HepG2 (cell line): ENCODE measurements around the gene HSP90AA1. TPM values are rescaled to one million over a fixed set of nuclear protein-coding genes. Genes with fewer than 3 reads are reported as not detected.

ENCODE experiments used
- AGO1 ChIP-seq: fragments of 200-400 bp; formaldehyde crosslinking; IDR thresholded peaks from 2 replicates; pipeline ENCODE4 v1.6.1; 2017; ENCODE audit warnings: mild to moderate bottlenecking, low read depth, low read length, moderate library complexity; ENCODE audit not compliant: poor library complexity, severe bottlenecking
- ATRX ChIP-seq: sonication (generic); formaldehyde crosslinking; IDR thresholded peaks from 2 replicates; pipeline ENCODE4 v1.4.0; 2020; ENCODE audit warnings: missing genetic modification reagents, borderline replicate concordance
- GMEB2 ChIP-seq: IDR thresholded peaks from 2 replicates; pipeline ENCODE4 v1.6.1; 2016; ENCODE audit warnings: missing biosample characterization, missing genetic modification reagents, low read depth
- KDM4B ChIP-seq: sonication (generic); formaldehyde crosslinking; IDR thresholded peaks from 2 replicates; pipeline ENCODE4 v1.4.0; 2020; ENCODE audit warnings: missing genetic modification reagents
- MLLT10 ChIP-seq: sonication (generic); formaldehyde crosslinking; IDR thresholded peaks from 2 replicates; pipeline ENCODE4 v1.4.0; 2020; ENCODE audit warnings: missing genetic modification reagents
- PAF1 ChIP-seq: IDR thresholded peaks from 2 replicates; pipeline ENCODE4 v1.6.1; 2016; ENCODE audit warnings: missing genetic modification reagents, missing compliant biosample characterization
- POLR2A ChIP-seq, 2 experiments: IDR thresholded peaks; 2 replicates each; pipeline ENCODE4 v1.6.1; 2011; ENCODE audit warnings: low read depth in 2 of 2, low read length in 2 of 2, mild to moderate bottlenecking in 1 of 2, moderate library complexity in 1 of 2; ENCODE audit not compliant: insufficient read depth in 1 of 2
- POLR2AphosphoS5 ChIP-seq: IDR thresholded peaks from 2 replicates; pipeline ENCODE4 v1.6.1; 2012; ENCODE audit warnings: low read depth, low read length
- POLR2G ChIP-seq: fragments of 200-400 bp; formaldehyde crosslinking; IDR thresholded peaks from 2 replicates; pipeline ENCODE4 v1.6.1; 2018; ENCODE audit warnings: mild to moderate bottlenecking, low read depth, low read length, moderate library complexity
- PRMT3 ChIP-seq: sonication (generic); formaldehyde crosslinking; IDR thresholded peaks from 2 replicates; pipeline ENCODE4 v1.8.1; 2022; ENCODE audit warnings: low read depth, mild to moderate bottlenecking, moderate library complexity, missing genetic modification reagents, borderline replicate concordance
- SMAD1 ChIP-seq: sonication (generic); formaldehyde crosslinking; IDR thresholded peaks from 2 replicates; pipeline ENCODE4 v1.4.0; 2020; ENCODE audit warnings: missing genetic modification reagents, low read depth, mild to moderate bottlenecking, borderline replicate concordance
- TBX3 ChIP-seq: fragments of 450-650 bp; IDR thresholded peaks from 2 replicates; pipeline ENCODE4 v1.6.1; 2017; ENCODE audit warnings: antibody characterized with exemption, mild to moderate bottlenecking, inconsistent platforms, borderline replicate concordance
- ZMAT3 ChIP-seq: sonication (generic); formaldehyde crosslinking; conservative IDR thresholded peaks from 2 replicates; pipeline ENCODE4 v1.7.0; 2021; ENCODE audit warnings: missing genetic modification reagents
- ZMYM3 ChIP-seq: sonication (generic); formaldehyde crosslinking; IDR thresholded peaks from 2 replicates; pipeline ENCODE4 v1.5.1; 2020; ENCODE audit warnings: mild to moderate bottlenecking, missing genetic modification reagents
- ZNF33B ChIP-seq: sonication (generic); formaldehyde crosslinking; IDR thresholded peaks from 2 replicates; pipeline ENCODE4 v1.5.1; 2020; ENCODE audit warnings: mild to moderate bottlenecking, missing genetic modification reagents
- ZNF446 ChIP-seq: sonication (generic); formaldehyde crosslinking; IDR thresholded peaks from 2 replicates; pipeline ENCODE4 v1.5.0; 2020; ENCODE audit warnings: mild to moderate bottlenecking, missing genetic modification reagents
- ZNF703 ChIP-seq: sonication (generic); formaldehyde crosslinking; IDR thresholded peaks from 2 replicates; pipeline ENCODE4 v1.5.1; 2020; ENCODE audit warnings: missing genetic modification reagents, mild to moderate bottlenecking, moderate library complexity, borderline replicate concordance
- polyA plus RNA-seq, 8 experiments: library from polyadenylated mRNA; depleted of rRNA in 3 of 8; stranded (reverse) in 7 of 8; unstranded in 1 of 8; fragments of >200 nt; fragmentation: Illumina TruSeq in 4 of 8; extraction: Trizol in 4 of 8; gene quantifications; 2 replicates each; pipeline versions ENCODE4 v1.2.1 to v1.2.3, GENCODE V29; 2011 to 2016; ENCODE audit warnings: low read depth in 4 of 8, missing spikeins in 1 of 8, mixed read lengths in 1 of 8; ENCODE audit not compliant: insufficient read depth in 1 of 8
- total RNA-seq, 5 experiments: library from RNA; depleted of rRNA; stranded (reverse); fragments of >200 nt; fragmentation: Illumina TruSeq; extraction: Trizol; gene quantifications; 2 replicates each; pipeline ENCODE4 v1.2.3, GENCODE V29; 2016; ENCODE audit warnings: low read depth in 1 of 5
- TF ChIP-seq, protein P1 (sequence below): sonication (generic); formaldehyde crosslinking; IDR thresholded peaks from 2 replicates; pipeline ENCODE4 v1.5.0; 2020; ENCODE audit warnings: mild to moderate bottlenecking, missing genetic modification reagents, borderline replicate concordance
- TF ChIP-seq, protein P2 (sequence below): sonication (generic); formaldehyde crosslinking; conservative IDR thresholded peaks from 2 replicates; pipeline ENCODE4 v1.8.0; 2022; ENCODE audit warnings: mild to moderate bottlenecking, moderate library complexity, missing genetic modification reagents
- TF ChIP-seq, protein P3 (sequence below): sonication (generic); formaldehyde crosslinking; IDR thresholded peaks from 2 replicates; pipeline ENCODE4 v1.8.0; 2022; ENCODE audit warnings: mild to moderate bottlenecking, missing genetic modification reagents, borderline replicate concordance

HSP90AA1 gene
- total and polyA plus RNA-seq, 2 of the 13 experiments (the other 11 are each of a cell fraction or from before 2014, with no cell fraction given) = 262 to 636 TPM

- TF ChIP-seq ZNF446 (CRISPR knock-in tag) (no peak), KDM4B (CRISPR knock-in tag) (no peak), POLR2A (IDR thresholded peaks at IDR 0.05; ENCODE audit: insufficient read depth in 1 of 2, low read depth in 2 of 2, low read length in 2 of 2) (peak; percentile 25 to 29; a peak in 3 of 4 replicates), GMEB2 (CRISPR knock-in tag) (no peak), AGO1 (peak; percentile 86), TBX3 (no peak), ATRX (no peak), ZMYM3 (CRISPR knock-in tag) (no peak), ZMAT3 (no peak), PRMT3 (no peak), SMAD1 (no peak), PAF1 (CRISPR knock-in tag) (peak; percentile 87; the same call in 1 of the 2 replicates), ZNF703 (CRISPR knock-in tag) (no peak), ZNF33B (CRISPR knock-in tag) (no peak), MLLT10 (CRISPR knock-in tag) (no peak), POLR2G (peak; percentile 52; the same call in 1 of the 2 replicates), POLR2AphosphoS5 (peak; percentile 33; the same call in 1 of the 2 replicates)
- TF ChIP-seq, protein P1, sequence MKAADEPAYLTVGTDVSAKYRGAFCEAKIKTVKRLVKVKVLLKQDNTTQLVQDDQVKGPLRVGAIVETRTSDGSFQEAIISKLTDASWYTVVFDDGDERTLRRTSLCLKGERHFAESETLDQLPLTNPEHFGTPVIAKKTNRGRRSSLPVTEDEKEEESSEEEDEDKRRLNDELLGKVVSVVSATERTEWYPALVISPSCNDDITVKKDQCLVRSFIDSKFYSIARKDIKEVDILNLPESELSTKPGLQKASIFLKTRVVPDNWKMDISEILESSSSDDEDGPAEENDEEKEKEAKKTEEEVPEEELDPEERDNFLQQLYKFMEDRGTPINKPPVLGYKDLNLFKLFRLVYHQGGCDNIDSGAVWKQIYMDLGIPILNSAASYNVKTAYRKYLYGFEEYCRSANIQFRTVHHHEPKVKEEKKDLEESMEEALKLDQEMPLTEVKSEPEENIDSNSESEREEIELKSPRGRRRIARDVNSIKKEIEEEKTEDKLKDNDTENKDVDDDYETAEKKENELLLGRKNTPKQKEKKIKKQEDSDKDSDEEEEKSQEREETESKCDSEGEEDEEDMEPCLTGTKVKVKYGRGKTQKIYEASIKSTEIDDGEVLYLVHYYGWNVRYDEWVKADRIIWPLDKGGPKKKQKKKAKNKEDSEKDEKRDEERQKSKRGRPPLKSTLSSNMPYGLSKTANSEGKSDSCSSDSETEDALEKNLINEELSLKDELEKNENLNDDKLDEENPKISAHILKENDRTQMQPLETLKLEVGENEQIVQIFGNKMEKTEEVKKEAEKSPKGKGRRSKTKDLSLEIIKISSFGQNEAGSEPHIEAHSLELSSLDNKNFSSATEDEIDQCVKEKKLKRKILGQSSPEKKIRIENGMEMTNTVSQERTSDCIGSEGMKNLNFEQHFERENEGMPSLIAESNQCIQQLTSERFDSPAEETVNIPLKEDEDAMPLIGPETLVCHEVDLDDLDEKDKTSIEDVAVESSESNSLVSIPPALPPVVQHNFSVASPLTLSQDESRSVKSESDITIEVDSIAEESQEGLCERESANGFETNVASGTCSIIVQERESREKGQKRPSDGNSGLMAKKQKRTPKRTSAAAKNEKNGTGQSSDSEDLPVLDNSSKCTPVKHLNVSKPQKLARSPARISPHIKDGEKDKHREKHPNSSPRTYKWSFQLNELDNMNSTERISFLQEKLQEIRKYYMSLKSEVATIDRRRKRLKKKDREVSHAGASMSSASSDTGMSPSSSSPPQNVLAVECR (CRISPR knock-in tag) = no peak
- TF ChIP-seq, protein P2, sequence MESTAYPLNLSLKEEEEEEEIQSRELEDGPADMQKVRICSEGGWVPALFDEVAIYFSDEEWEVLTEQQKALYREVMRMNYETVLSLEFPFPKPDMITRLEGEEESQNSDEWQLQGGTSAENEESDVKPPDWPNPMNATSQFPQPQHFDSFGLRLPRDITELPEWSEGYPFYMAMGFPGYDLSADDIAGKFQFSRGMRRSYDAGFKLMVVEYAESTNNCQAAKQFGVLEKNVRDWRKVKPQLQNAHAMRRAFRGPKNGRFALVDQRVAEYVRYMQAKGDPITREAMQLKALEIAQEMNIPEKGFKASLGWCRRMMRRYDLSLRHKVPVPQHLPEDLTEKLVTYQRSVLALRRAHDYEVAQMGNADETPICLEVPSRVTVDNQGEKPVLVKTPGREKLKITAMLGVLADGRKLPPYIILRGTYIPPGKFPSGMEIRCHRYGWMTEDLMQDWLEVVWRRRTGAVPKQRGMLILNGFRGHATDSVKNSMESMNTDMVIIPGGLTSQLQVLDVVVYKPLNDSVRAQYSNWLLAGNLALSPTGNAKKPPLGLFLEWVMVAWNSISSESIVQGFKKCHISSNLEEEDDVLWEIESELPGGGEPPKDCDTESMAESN (CRISPR knock-in tag) = no peak
- TF ChIP-seq, protein P3, sequence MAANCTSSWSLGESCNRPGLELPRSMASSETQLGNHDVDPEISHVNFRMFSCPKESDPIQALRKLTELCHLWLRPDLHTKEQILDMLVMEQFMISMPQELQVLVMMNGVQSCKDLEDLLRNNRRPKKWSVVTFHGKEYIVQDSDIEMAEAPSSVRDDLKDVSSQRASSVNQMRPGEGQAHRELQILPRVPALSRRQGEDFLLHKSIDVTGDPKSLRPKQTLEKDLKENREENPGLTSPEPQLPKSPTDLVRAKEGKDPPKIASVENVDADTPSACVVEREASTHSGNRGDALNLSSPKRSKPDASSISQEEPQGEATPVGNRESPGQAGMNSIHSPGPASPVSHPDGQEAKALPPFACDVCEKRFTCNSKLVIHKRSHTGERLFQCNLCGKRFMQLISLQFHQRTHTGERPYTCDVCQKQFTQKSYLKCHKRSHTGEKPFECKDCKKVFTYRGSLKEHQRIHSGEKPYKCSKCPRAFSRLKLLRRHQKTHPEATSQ (CRISPR knock-in tag) = no peak
Observed at GRCh38 chr14:102078831-102079699, 7.8 kb downstream of the HSP90AA1 start (continued).
